ENCODE data around the gene FAM241A.

DNA sequence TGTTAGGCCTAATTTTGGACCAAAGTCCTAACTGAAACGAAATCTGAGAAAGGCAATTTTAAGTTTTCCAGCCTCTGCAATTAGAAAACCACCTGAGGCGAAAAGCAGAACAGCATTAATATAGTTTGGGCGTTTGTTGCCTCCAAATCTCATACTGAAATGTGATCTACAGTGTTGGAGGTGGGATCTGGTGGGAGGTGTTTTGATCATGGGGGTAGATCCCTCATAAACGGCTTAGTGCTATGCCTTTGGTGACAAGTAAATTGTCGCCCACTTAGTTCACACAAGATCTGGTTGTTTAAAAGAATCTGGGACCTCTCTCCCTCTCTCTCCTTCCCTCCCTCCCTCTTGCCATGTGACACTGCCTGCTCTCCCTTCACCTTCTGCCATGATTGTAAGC lies 5.7 kb downstream of the FAM241A start:
- TF ChIP-seq POLR2AphosphoS5 (IDR thresholded peaks at IDR 0.05) = no peak
- no peak for TF ChIP-seq POLR2A (IDR thresholded peaks at IDR 0.05)

Measured in gastroesophageal sphincter (tissue), 2 donors.